Calu3 (cell line): ENCODE data around the gene TSPO2. TPM values are rescaled to one million over a fixed set of nuclear protein-coding genes. Genes with fewer than 3 reads are reported as not detected.

ENCODE experiments used
- BruUV-seq: library from RNA; stranded (reverse); fragments of 400-500 nt; replicated peaks from 2 replicates; lab custom pipeline; 2021; lab: Mats Ljungman, UMichigan
- CTCF ChIA-PET: fragments of 300-600 bp; sonication (Branson Sonifier 250); formaldehyde crosslinking; loops from one replicate; lab custom pipeline; 2022; ENCODE audit warnings: antibody characterized with exemption; lab: Charles Lee
- DNase-seq: peaks from one replicate; pipeline ENCODE4 v3.0.0; 2022
- H3K27ac Mint-ChIP-seq: one replicate; pipeline ENCODE4 v1.8.0; 2022; ENCODE audit warnings: mixed read lengths; ENCODE audit not compliant: unreplicated experiment
- H3K27me3 Mint-ChIP-seq: one replicate; pipeline ENCODE4 v1.8.0; 2022; ENCODE audit warnings: mixed read lengths; ENCODE audit not compliant: unreplicated experiment
- H3K36me3 Mint-ChIP-seq: one replicate; pipeline ENCODE4 v1.8.0; 2022; ENCODE audit warnings: mild to moderate bottlenecking, moderate library complexity, mixed read lengths; ENCODE audit not compliant: insufficient read depth, unreplicated experiment
- H3K4me1 Mint-ChIP-seq: one replicate; pipeline ENCODE4 v1.8.0; 2022; ENCODE audit warnings: mild to moderate bottlenecking, low read depth, mixed read lengths; ENCODE audit not compliant: unreplicated experiment
- H3K4me3 Mint-ChIP-seq: one replicate; pipeline ENCODE4 v1.8.0; 2022; ENCODE audit warnings: mild to moderate bottlenecking, low read depth, moderate library complexity, mixed read lengths; ENCODE audit not compliant: unreplicated experiment
- H3K9me3 Mint-ChIP-seq: one replicate; pipeline ENCODE4 v1.8.0; 2022; ENCODE audit warnings: low read depth, mixed read lengths; ENCODE audit not compliant: unreplicated experiment
- intact Hi-C: fragments of 100-400 bp; cut with micrococcal nuclease; formaldehyde crosslinking; loops from one replicate; pipeline ENCODE4 v1.10.0; 2022; ENCODE audit not compliant: unreplicated experiment
- total RNA-seq: library from RNA; stranded (reverse); gene quantifications from 2 replicates; pipeline ENCODE4 v1.2.3, GENCODE V29; 2022
- TF ChIP-seq, protein P1 (sequence below): fragments of 200-600 bp; IDR thresholded peaks from one replicate; pipeline ENCODE4 v1.8.0; 2022; ENCODE audit warnings: antibody characterized with exemption; ENCODE audit not compliant: unreplicated experiment

The TSPO2 gene
- total RNA-seq, 1 experiment from 2014 or later: not detected

DNA sequence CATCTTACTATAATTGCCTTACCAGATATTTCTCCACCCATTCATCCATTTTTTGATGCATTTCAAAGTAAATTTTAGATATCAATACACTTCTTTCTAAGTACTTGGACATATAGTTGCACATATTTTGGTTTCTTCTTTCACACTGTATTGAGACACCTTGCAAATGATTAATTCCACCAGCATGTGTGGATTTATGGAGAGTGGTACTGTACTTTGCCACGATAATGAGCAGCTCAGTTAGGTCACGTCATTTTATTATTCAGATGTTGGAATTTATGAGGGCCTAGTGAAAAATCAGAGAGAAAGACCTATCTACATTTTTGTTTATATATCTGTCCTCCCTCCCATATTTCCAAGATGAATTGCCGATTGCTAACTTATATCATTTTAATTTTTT lies 35.8 kb downstream of the TSPO2 start:
- intact Hi-C loops: no loop called here
- TF ChIP-seq, protein P1, sequence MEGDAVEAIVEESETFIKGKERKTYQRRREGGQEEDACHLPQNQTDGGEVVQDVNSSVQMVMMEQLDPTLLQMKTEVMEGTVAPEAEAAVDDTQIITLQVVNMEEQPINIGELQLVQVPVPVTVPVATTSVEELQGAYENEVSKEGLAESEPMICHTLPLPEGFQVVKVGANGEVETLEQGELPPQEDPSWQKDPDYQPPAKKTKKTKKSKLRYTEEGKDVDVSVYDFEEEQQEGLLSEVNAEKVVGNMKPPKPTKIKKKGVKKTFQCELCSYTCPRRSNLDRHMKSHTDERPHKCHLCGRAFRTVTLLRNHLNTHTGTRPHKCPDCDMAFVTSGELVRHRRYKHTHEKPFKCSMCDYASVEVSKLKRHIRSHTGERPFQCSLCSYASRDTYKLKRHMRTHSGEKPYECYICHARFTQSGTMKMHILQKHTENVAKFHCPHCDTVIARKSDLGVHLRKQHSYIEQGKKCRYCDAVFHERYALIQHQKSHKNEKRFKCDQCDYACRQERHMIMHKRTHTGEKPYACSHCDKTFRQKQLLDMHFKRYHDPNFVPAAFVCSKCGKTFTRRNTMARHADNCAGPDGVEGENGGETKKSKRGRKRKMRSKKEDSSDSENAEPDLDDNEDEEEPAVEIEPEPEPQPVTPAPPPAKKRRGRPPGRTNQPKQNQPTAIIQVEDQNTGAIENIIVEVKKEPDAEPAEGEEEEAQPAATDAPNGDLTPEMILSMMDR: no peak
- no peak overlapping the region for H3K27ac Mint-ChIP-seq
- H3K4me3 Mint-ChIP-seq: no peak overlapping the region
- BruUV-seq: no TSS peak
- no peak for DNase-seq
- no peaks in the 10 kb centered on the region for H3K9me3 Mint-ChIP-seq
- H3K36me3 Mint-ChIP-seq: peaks cover 31% of the 10 kb centered on the region
- H3K27me3 Mint-ChIP-seq: no peaks in the 10 kb centered on the region
- CTCF ChIA-PET: interaction anchor here (0.7 kb wide), 1 partner anchor 54 kb away, joined by 3 read pairs; no protein-coding TSS in a partner anchor
- H3K4me1 Mint-ChIP-seq: peaks cover 25% of the 10 kb centered on the region

DNA sequence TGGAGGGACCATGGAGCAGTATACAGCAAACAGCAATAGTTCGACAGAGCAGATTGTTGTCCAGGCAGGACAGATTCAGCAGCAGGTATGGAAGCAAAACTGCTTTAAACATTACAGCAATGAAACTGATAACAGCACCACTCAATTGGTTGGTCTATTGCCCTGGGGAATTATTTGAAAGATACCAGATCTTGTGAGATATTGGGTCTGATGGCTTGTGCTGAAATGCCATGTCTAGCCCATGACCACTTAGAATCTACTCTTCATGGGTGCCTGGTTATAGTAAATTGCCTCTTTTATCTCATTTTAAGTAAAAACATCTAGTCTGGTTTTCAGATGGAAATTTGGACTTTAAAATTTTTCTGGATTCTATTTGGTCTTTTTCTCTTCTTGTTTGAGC lies 36.8 kb downstream of the TSPO2 start:
- peaks cover 23% of the 10 kb centered on the region for H3K4me1 Mint-ChIP-seq
- intact Hi-C loops: no loop called here
- CTCF ChIA-PET: no interaction called here
- H3K27ac Mint-ChIP-seq: no peak overlapping the region
- H3K27me3 Mint-ChIP-seq: no peaks in the 10 kb centered on the region
- DNase-seq: no peak
- BruUV-seq: no TSS peak
- no peaks in the 10 kb centered on the region for H3K9me3 Mint-ChIP-seq
- H3K36me3 Mint-ChIP-seq: peaks cover 22% of the 10 kb centered on the region
- TF ChIP-seq, protein P1: no peak
- no peak overlapping the region for H3K4me3 Mint-ChIP-seq

DNA sequence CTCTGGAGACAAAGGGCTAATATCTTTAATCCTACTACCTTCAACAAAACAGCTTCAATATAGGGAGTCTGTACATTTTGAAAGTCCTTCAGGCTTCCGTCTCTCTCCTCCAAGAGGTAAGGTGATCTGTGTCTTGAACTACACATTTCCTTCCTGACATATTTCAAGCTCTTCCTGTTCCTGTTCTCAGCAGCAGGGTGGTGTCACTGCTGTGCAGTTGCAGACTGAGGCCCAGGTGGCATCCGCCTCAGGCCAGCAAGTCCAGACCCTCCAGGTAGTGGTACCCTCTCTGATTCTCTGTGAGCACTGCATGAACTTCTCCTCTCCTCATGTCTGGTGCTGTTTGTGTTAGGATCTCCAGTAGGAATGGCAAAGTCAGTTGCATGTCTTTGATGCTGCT lies 38.4 kb downstream of the TSPO2 start:
- Mint-ChIP-seq H3K4me1 (peaks cover 8% of the 10 kb centered on the region), H3K27ac (no peak overlapping the region), H3K4me3 (no peak overlapping the region), H3K9me3 (no peaks in the 10 kb centered on the region), H3K36me3 (peaks cover 8% of the 10 kb centered on the region), H3K27me3 (no peaks in the 10 kb centered on the region)
- intact Hi-C loops: no loop called here
- TF ChIP-seq, protein P1: no peak
- no TSS peak for BruUV-seq
- CTCF ChIA-PET: no interaction called here
- no peak for DNase-seq

DNA sequence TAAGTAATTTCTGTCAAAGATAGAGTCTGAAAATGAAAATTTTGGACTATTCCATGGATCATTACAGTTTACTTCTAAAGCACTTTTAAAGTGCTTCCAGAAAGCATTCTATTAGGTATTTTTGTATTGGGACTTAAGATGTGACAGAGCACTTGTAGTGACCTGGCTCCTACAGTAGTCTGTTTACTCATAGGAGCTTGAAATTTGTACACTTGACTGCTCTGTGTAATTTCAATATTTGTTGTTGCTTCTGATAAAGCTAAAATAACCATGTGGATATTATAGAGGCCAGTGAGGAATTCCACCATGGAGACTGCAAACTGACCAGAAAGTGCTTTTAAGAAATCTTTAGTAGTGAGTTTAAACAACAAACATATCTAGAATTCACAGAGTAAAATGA lies 40.8 kb downstream of the TSPO2 start:
- Mint-ChIP-seq H3K27me3 (no peaks in the 10 kb centered on the region), H3K4me3 (no peak overlapping the region), H3K4me1 (no peaks in the 10 kb centered on the region), H3K36me3 (peaks cover 7% of the 10 kb centered on the region), H3K9me3 (no peaks in the 10 kb centered on the region), H3K27ac (no peak overlapping the region)
- DNase-seq: no peak
- TF ChIP-seq, protein P1: no peak
- intact Hi-C loops: no loop called here
- BruUV-seq: no TSS peak
- CTCF ChIA-PET: no interaction called here
